Measurements from ENCODE around the gene PYDC2.
"Not testable (repeated sequence)": the region's sequence is repeated elsewhere in the genome, so short reads cannot be mapped to it uniquely, and the experiment has no call there.

The PYDC2 gene

GRCh38 chr3:191470545-191470944 lies 9.6 kb downstream of the PYDC2 start:
- no peak overlapping the region for H2BK12ac ChIP-seq (ENCODE audit: low read length)
- no peak overlapping the region for H4K91ac ChIP-seq (ENCODE audit: low read depth, low read length, poor library complexity)
- WGBS, 2 donors (ENCODE audit: extremely low coverage in 2 of 2, insufficient read length in 2 of 2, insufficient replicate concordance in 1 of 2), result no CpG with 5 or more reads among the region's 2 CpGs
- no peak overlapping the region for H3K4ac ChIP-seq (ENCODE audit: low read length)
- H4K8ac ChIP-seq (ENCODE audit: low read depth, low read length), result no peak overlapping the region
- no peak for DNase-seq (ENCODE audit: low spot score)
- no peak overlapping the region for H3K27ac ChIP-seq (replicated peaks; ENCODE audit: low read length)
- no peaks in the 10 kb centered on the region for H3K27me3 ChIP-seq (ENCODE audit: control insufficient read depth in 3 of 3, insufficient read depth in 3 of 3, low read depth in 1 of 3, low read length in 3 of 3)
- no peak overlapping the region for H3K9ac ChIP-seq (ENCODE audit: low read depth, low read length, poor library complexity)
- no peak overlapping the region for H3K4me2 ChIP-seq (ENCODE audit: insufficient read depth, low read length, poor library complexity, severe bottlenecking)
- no peaks in the 10 kb centered on the region for H3K9me3 ChIP-seq (replicated peaks in 1 of 2; ENCODE audit: control insufficient read depth in 2 of 2, insufficient read depth in 1 of 2, low read depth in 1 of 2, low read length in 2 of 2)
- H2BK5ac ChIP-seq (ENCODE audit: low read length), result no peak overlapping the region
- no peaks in the 10 kb centered on the region for H3K36me3 ChIP-seq (replicated peaks in 1 of 2; ENCODE audit: control insufficient read depth in 2 of 2, insufficient read depth in 2 of 2, low read length in 2 of 2)
- H3K4me3 ChIP-seq (ENCODE audit: low read length in 2 of 2), result no peak overlapping the region
- H3K79me1 ChIP-seq (ENCODE audit: low read depth, low read length), result no peaks in the 10 kb centered on the region
- no peak overlapping the region for H2BK120ac ChIP-seq (ENCODE audit: low read depth, low read length)
- no peak overlapping the region for H3K14ac ChIP-seq (ENCODE audit: low read length)
- H3K23ac ChIP-seq (ENCODE audit: low read depth, low read length, poor library complexity), result no peak overlapping the region
- no peak overlapping the region for H3K18ac ChIP-seq (ENCODE audit: low read length)
- H2AK5ac ChIP-seq (ENCODE audit: low read depth, low read length), result no peak overlapping the region
- H2AFZ ChIP-seq (ENCODE audit: low read length), result no peak overlapping the region
- no peak overlapping the region for H2BK15ac ChIP-seq (ENCODE audit: low read length)
- peaks cover 0 to 1% of the 10 kb centered on the region in 2 donors for H3K4me1 ChIP-seq (ENCODE audit: control insufficient read depth in 2 of 2, insufficient read depth in 1 of 2, low read depth in 1 of 2, low read length in 2 of 2)

- Histone ChIP-seq H3K14ac (ENCODE audit: low read length) (no peak overlapping the region), H3K23ac (ENCODE audit: low read depth, low read length, poor library complexity) (no peak overlapping the region), H3K9ac (ENCODE audit: low read depth, low read length, poor library complexity) (no peak overlapping the region), H2AK5ac (ENCODE audit: low read depth, low read length) (no peak overlapping the region), H3K18ac (ENCODE audit: low read length) (no peak overlapping the region), H2AFZ (ENCODE audit: low read length) (no peak overlapping the region), H3K4me3 (ENCODE audit: low read length in 2 of 2) (no peak overlapping the region), H2BK5ac (ENCODE audit: low read length) (no peak overlapping the region), H2BK15ac (ENCODE audit: low read length) (no peak overlapping the region), H3K27me3 (ENCODE audit: control insufficient read depth in 3 of 3, insufficient read depth in 3 of 3, low read depth in 1 of 3, low read length in 3 of 3) (no peaks in the 10 kb centered on the region), H3K79me1 (ENCODE audit: low read depth, low read length) (no peaks in the 10 kb centered on the region), H4K8ac (ENCODE audit: low read depth, low read length) (no peak overlapping the region), H4K91ac (ENCODE audit: low read depth, low read length, poor library complexity) (no peak overlapping the region), H3K36me3 (replicated peaks in 1 of 2; ENCODE audit: control insufficient read depth in 2 of 2, insufficient read depth in 2 of 2, low read length in 2 of 2) (no peaks in the 10 kb centered on the region), H3K9me3 (replicated peaks in 1 of 2; ENCODE audit: control insufficient read depth in 2 of 2, insufficient read depth in 1 of 2, low read depth in 1 of 2, low read length in 2 of 2) (no peaks in the 10 kb centered on the region), H3K4me1 (ENCODE audit: control insufficient read depth in 2 of 2, insufficient read depth in 1 of 2, low read depth in 1 of 2, low read length in 2 of 2) (peaks cover 0 to 1% of the 10 kb centered on the region in 2 donors), H3K4me2 (ENCODE audit: insufficient read depth, low read length, poor library complexity, severe bottlenecking) (no peak overlapping the region), H2BK120ac (ENCODE audit: low read depth, low read length) (no peak overlapping the region), H3K27ac (replicated peaks; ENCODE audit: low read length) (no peak overlapping the region), H3K4ac (ENCODE audit: low read length) (no peak overlapping the region), H2BK12ac (ENCODE audit: low read length) (no peak overlapping the region)
- WGBS, 2 donors (ENCODE audit: extremely low coverage in 2 of 2, insufficient read length in 2 of 2, insufficient replicate concordance in 1 of 2), result no CpG with 5 or more reads among the region's 4 CpGs
- DNase-seq (ENCODE audit: low spot score), result no peak
Observed at GRCh38 chr3:191473661-191474198, 12.8 kb downstream of the PYDC2 start.

GRCh38 chr3:191476066-191476772 lies 15.3 kb downstream of the PYDC2 start:
- no peak overlapping the region for H3K14ac ChIP-seq (ENCODE audit: low read length)
- H2BK120ac ChIP-seq (ENCODE audit: low read depth, low read length), result no peak overlapping the region
- no peak overlapping the region for H3K4me2 ChIP-seq (ENCODE audit: insufficient read depth, low read length, poor library complexity, severe bottlenecking)
- no peak overlapping the region for H3K4me3 ChIP-seq (ENCODE audit: low read length in 2 of 2)
- no peaks in the 10 kb centered on the region for H3K27me3 ChIP-seq (ENCODE audit: control insufficient read depth in 3 of 3, insufficient read depth in 3 of 3, low read depth in 1 of 3, low read length in 3 of 3)
- no peak overlapping the region for H3K27ac ChIP-seq (replicated peaks; ENCODE audit: low read length)
- H2AFZ ChIP-seq (ENCODE audit: low read length), result no peak overlapping the region
- no peak overlapping the region for H3K23ac ChIP-seq (ENCODE audit: low read depth, low read length, poor library complexity)
- no peak overlapping the region for H2AK5ac ChIP-seq (ENCODE audit: low read depth, low read length)
- H3K4ac ChIP-seq (ENCODE audit: low read length), result no peak overlapping the region
- DNase-seq (ENCODE audit: low spot score), result no peak
- H4K91ac ChIP-seq (ENCODE audit: low read depth, low read length, poor library complexity), result no peak overlapping the region
- H3K4me1 ChIP-seq (ENCODE audit: control insufficient read depth in 2 of 2, insufficient read depth in 1 of 2, low read depth in 1 of 2, low read length in 2 of 2), result no peaks in the 10 kb centered on the region
- no peaks in the 10 kb centered on the region for H3K79me1 ChIP-seq (ENCODE audit: low read depth, low read length)
- no CpG with 5 or more reads among the region's 4 CpGs for WGBS, 2 donors (ENCODE audit: extremely low coverage in 2 of 2, insufficient read length in 2 of 2, insufficient replicate concordance in 1 of 2)
- no peak overlapping the region for H2BK5ac ChIP-seq (ENCODE audit: low read length)
- H3K9ac ChIP-seq (ENCODE audit: low read depth, low read length, poor library complexity), result no peak overlapping the region
- no peak overlapping the region for H4K8ac ChIP-seq (ENCODE audit: low read depth, low read length)
- no peaks in the 10 kb centered on the region for H3K36me3 ChIP-seq (replicated peaks in 1 of 2; ENCODE audit: control insufficient read depth in 2 of 2, insufficient read depth in 2 of 2, low read length in 2 of 2)
- no peak overlapping the region for H2BK15ac ChIP-seq (ENCODE audit: low read length)
- no peaks in the 10 kb centered on the region for H3K9me3 ChIP-seq (replicated peaks in 1 of 2; ENCODE audit: control insufficient read depth in 2 of 2, insufficient read depth in 1 of 2, low read depth in 1 of 2, low read length in 2 of 2)
- H3K18ac ChIP-seq (ENCODE audit: low read length), result no peak overlapping the region
- H2BK12ac ChIP-seq (ENCODE audit: low read length), result no peak overlapping the region

GRCh38 chr3:191483994-191484393 lies 23.0 kb downstream of the PYDC2 start:
- not testable (repeated sequence) for H2BK15ac ChIP-seq (ENCODE audit: low read length); H3K4ac ChIP-seq (ENCODE audit: low read length); DNase-seq (ENCODE audit: low spot score); H3K27ac ChIP-seq (replicated peaks; ENCODE audit: low read length); H3K4me3 ChIP-seq (ENCODE audit: low read length in 2 of 2); H3K23ac ChIP-seq (ENCODE audit: low read depth, low read length, poor library complexity); H3K9ac ChIP-seq (ENCODE audit: low read depth, low read length, poor library complexity); H3K36me3 ChIP-seq (replicated peaks in 1 of 2; ENCODE audit: control insufficient read depth in 2 of 2, insufficient read depth in 2 of 2, low read length in 2 of 2); H3K4me1 ChIP-seq (ENCODE audit: control insufficient read depth in 2 of 2, insufficient read depth in 1 of 2, low read depth in 1 of 2, low read length in 2 of 2); H2BK120ac ChIP-seq (ENCODE audit: low read depth, low read length); H3K9me3 ChIP-seq (replicated peaks in 1 of 2; ENCODE audit: control insufficient read depth in 2 of 2, insufficient read depth in 1 of 2, low read depth in 1 of 2, low read length in 2 of 2); H3K18ac ChIP-seq (ENCODE audit: low read length); H3K79me1 ChIP-seq (ENCODE audit: low read depth, low read length); H4K91ac ChIP-seq (ENCODE audit: low read depth, low read length, poor library complexity); H2AFZ ChIP-seq (ENCODE audit: low read length); H3K4me2 ChIP-seq (ENCODE audit: insufficient read depth, low read length, poor library complexity, severe bottlenecking); H2AK5ac ChIP-seq (ENCODE audit: low read depth, low read length); H3K27me3 ChIP-seq (ENCODE audit: control insufficient read depth in 3 of 3, insufficient read depth in 3 of 3, low read depth in 1 of 3, low read length in 3 of 3); H2BK5ac ChIP-seq (ENCODE audit: low read length); H2BK12ac ChIP-seq (ENCODE audit: low read length); H4K8ac ChIP-seq (ENCODE audit: low read depth, low read length); H3K14ac ChIP-seq (ENCODE audit: low read length)
- no CpG with 5 or more reads among the region's 2 CpGs for WGBS, 2 donors (ENCODE audit: extremely low coverage in 2 of 2, insufficient read length in 2 of 2, insufficient replicate concordance in 1 of 2)

Measured in neuronal stem cell (in vitro differentiated cells).